ENCODE data around the gene UTP14A.

UTP14A gene

DNA sequence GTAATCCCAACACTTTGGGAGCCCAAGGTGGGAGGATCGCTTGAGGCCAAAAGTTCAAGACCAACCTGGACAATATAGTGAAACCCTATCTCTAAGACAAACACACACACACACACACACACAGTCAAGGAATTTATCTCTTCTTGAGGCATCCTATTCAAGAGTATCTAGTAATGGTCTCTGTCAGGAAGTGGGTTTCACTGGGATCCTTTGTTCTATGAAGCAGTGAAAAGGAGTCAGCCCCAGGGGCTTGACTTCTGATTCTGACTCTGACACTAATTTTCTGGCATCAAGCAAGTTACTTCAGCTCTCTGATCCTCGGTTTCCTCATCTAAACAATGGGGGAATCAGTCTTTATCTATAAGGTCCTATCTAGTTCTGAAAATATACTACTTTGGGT is 34.8 kb downstream of the UTP14A start:
- DNase-seq (ENCODE audit: low spot score), result no peak

- DNase-seq (ENCODE audit: low spot score), result no peak
These were observed 39.2 kb downstream of the UTP14A start for GRCh38 chrX:129945131-129945530.

GRCh38 chrX:129953334-129953648 is 47.3 kb downstream of the UTP14A start:
- DNase-seq (ENCODE audit: low spot score), result no peak

DNA sequence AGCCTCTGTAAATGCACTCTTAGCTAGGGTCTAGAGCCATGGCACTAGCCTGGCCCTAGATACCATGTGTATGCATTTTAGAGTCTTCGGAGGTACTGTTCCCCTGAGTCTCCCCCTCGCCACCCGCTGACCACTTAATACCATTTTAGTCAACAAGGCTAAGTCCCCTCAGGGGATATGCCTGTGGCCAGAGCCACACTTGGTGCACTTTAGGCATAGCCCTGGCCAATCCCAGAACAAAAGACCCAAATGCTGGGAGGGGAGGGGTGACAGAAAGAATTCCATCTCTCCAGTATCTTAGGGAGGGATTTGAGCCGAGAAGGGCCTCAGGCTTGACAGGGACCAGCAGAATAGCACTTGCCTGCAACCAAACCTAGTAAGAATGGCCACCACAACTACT is 47.9 kb downstream of the UTP14A start:
- no peak for DNase-seq (ENCODE audit: low spot score)

- no peak for DNase-seq (ENCODE audit: low spot score)
These were observed 48.8 kb downstream of the UTP14A start for GRCh38 chrX:129954804-129955203.

DNA sequence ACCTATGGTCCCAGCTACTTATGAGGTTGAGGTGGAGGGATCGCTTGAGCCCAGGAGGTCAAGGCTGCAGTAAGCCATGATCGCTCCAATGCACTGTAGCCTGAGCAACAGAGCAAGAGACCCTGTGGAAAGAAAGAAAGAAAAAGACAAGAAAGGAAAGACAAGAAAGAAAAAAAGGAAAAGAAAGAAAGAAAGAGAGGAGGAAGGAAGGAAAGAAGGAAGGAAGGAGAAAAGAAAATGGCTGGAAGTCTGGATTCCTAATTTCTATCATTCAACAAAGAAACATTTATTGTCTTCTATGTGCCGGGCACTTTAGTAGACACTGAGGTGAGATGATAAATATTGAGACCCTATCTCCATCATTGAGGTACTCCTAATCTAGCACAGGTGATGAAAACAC is 49.7 kb downstream of the UTP14A start:
- no peak for DNase-seq (ENCODE audit: low spot score)

- DNase-seq (ENCODE audit: low spot score), result no peak
These were observed 50.2 kb downstream of the UTP14A start for GRCh38 chrX:129956145-129956544.

DNA sequence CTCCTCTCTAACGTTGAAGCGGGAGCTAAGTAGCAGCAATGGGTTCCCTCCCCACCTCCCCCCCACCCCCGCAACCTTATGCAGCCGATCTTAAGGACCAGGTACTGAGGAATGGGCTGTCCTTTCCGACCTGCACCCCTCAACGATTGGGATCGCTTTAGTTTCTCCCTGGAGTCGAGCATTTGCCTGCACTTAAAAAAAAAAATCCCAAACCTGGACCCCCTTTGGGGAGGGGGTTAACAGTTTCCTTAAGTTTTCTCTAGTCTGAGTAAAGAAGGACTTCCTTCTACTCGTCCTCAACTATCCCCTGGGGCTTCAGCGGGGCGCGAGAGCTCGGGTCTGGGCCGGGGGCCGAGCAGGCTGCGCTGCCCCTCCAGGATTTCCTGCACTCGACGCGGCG is 50.8 kb downstream of the UTP14A start:
- DNase-seq (ENCODE audit: low spot score), result no peak

GRCh38 chrX:129957241-129958082 is 51.5 kb downstream of the UTP14A start:
- peak; percentile 57 for DNase-seq (ENCODE audit: low spot score)

GRCh38 chrX:129958083-129958465 is 52.1 kb downstream of the UTP14A start:
- DNase-seq (ENCODE audit: low spot score), result no peak

DNA sequence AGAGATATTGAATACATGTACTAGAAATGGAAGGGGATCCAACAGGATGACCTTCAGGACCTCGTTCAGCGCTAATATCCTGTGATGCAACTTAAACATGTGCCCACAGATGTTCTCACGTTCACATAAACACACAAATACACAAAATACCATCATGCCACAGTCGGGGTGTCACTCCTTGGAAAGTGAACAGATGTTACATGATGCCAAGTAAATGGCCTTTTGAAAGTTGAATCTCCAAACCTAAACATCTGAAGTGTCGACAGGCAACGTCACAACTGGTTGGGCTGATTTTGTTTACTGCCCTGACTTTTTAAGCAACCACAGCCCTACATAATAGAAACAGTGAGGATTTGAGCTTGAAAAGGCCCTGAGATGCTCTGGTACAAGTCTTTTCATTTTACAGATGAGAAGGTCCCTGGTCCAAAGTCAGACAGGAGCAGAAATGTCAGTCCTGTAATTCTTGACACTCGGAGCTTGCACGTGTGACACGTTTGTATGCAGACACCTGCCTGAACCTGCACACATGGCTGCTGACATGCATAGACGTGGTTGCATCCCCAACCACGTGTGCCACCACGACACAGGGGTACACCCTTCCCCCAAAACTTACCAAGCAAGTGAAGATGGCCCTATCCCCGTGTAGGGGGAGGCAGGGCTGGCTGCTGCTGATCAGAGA is 53.0 kb downstream of the UTP14A start:
- no peak for DNase-seq (ENCODE audit: low spot score)

- no peak for DNase-seq (ENCODE audit: low spot score)
These were observed 53.5 kb downstream of the UTP14A start for GRCh38 chrX:129959493-129959832.

DNA sequence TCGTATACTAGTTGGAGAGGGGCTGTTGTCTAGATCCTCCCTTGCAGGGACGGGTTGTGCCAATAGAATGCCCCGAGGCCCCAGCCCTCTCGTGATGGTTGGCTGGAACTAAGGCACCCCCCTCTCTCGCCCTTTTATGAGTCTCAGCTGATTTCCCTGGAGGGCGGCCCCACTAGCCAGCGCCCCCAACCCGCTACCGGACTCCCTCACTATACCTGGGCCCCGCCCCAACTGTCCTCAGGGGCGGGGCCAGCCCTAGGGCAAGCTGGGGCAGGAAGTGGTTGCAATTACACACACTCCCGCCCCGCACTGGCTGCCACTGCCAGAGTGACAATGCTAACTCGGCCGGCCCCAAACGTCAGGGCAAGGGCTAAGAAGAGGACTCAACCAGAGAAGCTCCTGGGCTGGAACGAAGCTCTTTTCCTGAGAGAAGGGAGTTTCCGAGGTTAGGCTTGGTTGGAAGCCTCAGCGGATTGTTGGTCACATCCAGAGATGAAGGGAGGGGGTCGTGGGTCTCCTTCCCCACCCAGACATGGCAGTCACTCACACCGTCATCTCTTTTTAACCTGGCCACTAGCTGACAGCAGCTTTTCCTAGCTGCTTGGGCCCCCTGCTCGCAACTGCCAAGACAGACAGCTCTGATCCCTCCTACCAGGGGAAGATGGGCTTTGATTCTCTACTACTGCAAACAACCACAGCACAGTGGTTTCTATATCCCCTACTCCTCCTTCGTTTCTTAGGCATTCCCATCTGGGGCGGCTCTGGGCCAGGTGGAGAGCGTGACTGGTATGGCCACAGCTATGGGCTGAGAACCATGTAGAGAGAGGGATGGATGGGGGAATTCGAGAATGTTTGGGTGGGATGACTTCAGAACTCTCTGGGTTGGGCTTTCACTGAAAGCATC is 55.5 kb downstream of the UTP14A start:
- DNase-seq (ENCODE audit: low spot score), result no peak

GRCh38 chrX:129963729-129964128 is 57.8 kb downstream of the UTP14A start:
- no peak for DNase-seq (ENCODE audit: low spot score)

DNA sequence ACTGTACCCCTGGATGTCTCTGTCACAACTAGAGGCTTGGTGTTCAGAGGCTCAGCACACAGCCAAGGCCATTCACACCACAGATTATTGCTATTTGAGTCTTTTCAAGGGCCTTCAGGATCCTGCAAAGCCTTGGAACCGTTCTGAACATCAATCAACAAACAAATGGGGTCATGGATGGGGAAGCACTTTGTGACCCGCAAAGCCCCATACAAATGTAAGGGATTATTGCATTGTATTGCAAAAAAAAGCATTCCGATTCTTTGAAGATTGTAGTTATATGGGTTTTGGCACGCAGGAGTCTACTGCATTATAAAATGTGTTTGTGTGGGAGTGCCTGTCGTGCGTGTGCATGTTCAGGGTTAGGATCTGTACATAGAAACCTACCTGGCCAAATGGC is 59.2 kb downstream of the UTP14A start:
- no peak for DNase-seq (ENCODE audit: low spot score)

DNA sequence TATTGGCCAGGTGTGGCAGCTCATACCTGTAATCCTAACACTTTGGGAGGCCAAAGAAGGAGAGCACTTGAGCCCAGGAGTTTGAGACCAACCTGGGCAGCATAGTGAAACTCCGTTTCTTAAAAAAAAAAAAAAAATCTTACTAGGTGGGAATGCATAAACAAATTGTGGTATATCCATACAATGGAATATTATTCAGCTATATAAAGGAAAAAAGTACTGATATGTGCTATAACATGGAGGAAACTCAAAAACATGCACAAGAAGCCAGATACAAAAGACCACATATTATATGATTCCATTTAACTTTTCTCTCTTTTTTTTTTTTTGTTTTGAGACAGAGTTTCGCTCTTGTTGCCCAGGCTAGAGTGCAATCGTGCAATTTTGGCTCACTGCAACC is 63.0 kb downstream of the UTP14A start:
- DNase-seq (ENCODE audit: low spot score), result no peak

DNA sequence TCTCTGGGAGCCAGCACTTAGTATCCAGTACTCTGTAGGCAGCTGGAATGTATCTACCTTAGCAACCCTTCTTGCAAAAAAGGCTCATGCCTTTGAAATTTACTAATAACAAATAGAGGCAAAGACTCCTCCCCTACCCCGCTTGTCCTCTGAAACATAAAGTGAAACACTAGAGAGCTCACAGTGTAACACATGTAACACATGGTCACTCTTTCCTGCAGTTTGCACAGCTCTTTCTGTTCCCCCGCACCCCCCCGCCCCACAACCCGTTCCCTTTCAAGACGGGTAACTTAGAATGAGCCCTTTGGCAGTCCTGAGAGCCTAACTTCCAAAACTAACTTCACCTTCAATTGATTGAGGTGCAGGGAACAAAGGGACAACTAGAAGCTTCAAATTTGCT is 70.5 kb downstream of the UTP14A start:
- DNase-seq (ENCODE audit: low spot score), result no peak
